ENCODE measurements around the gene FAM47B.

The FAM47B gene

GRCh38 chrX:34942496-34942895 is at the start of gene FAM47B:
Gene FAM47B (plus strand): TSS chrX:34942796. CDS start chrX:34942832, 36 bp downstream.
- DNase-seq: no peak

- no peak for DNase-seq
Observed at GRCh38 chrX:34893741-34894140, 48.9 kb upstream of the FAM47B start.

GRCh38 chrX:34900691-34901090 is 41.9 kb upstream of the FAM47B start:
- DNase-seq: no peak

GRCh38 chrX:34901761-34902160 is 40.8 kb upstream of the FAM47B start:
- no peak for DNase-seq

GRCh38 chrX:34903316-34903715 is 39.3 kb upstream of the FAM47B start:
- no peak for DNase-seq

GRCh38 chrX:34909151-34909550 is 33.4 kb upstream of the FAM47B start:
- DNase-seq: no peak

GRCh38 chrX:34915463-34916225 is 27.0 kb upstream of the FAM47B start:
- DNase-seq: no peak

- DNase-seq: no peak
Observed at GRCh38 chrX:34917146-34917545, 25.4 kb upstream of the FAM47B start.

GRCh38 chrX:34918091-34918736 is 24.4 kb upstream of the FAM47B start:
- no peak for DNase-seq

GRCh38 chrX:34918856-34919255 is 23.7 kb upstream of the FAM47B start:
- peak in 1 of 2 experiments; percentile 7 for DNase-seq

GRCh38 chrX:34927866-34928265 is 14.7 kb upstream of the FAM47B start:
- no peak for DNase-seq

- DNase-seq: no peak
Observed at GRCh38 chrX:34943235-34943634, 639 bp downstream of the FAM47B start.

GRCh38 chrX:34956916-34957315 is 14.3 kb downstream of the FAM47B start:
- DNase-seq: peak in 1 of 2 experiments; percentile 0

GRCh38 chrX:34961662-34962061 is 19.1 kb downstream of the FAM47B start:
- DNase-seq: no peak

GRCh38 chrX:34972206-34972605 is 29.6 kb downstream of the FAM47B start:
- no peak for DNase-seq

- no peak for DNase-seq
Observed at GRCh38 chrX:34978171-34978570, 35.6 kb downstream of the FAM47B start.

GRCh38 chrX:34987646-34988045 is 45.0 kb downstream of the FAM47B start:
- DNase-seq: no peak

Data from SW 1271 (cell line).